Measurements from ENCODE around the gene ZNF783.
"Not testable (repeated sequence)": the region's sequence is repeated elsewhere in the genome, so short reads cannot be mapped to it uniquely, and the experiment has no call there.

The ZNF783 gene

DNA sequence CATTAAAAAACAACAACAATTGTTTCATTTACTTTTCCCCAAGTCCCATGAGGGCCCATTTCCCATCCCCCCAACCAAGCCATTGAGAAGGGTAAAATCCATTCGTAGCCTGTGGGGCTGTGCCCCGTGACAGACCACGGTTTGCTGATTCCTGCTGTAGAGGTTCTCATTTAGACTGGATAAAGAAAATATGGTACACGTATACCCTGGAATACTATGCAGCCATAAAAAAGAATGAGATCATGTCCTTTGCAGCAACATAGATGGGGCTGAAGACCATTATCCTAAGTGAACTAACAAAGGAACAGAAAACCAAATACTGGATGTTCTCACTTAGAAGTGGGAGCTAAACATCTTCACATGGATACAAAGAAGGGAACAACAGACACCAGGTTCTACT is 44.9 kb downstream of the ZNF783 start:
- no peak for DNase-seq

DNA sequence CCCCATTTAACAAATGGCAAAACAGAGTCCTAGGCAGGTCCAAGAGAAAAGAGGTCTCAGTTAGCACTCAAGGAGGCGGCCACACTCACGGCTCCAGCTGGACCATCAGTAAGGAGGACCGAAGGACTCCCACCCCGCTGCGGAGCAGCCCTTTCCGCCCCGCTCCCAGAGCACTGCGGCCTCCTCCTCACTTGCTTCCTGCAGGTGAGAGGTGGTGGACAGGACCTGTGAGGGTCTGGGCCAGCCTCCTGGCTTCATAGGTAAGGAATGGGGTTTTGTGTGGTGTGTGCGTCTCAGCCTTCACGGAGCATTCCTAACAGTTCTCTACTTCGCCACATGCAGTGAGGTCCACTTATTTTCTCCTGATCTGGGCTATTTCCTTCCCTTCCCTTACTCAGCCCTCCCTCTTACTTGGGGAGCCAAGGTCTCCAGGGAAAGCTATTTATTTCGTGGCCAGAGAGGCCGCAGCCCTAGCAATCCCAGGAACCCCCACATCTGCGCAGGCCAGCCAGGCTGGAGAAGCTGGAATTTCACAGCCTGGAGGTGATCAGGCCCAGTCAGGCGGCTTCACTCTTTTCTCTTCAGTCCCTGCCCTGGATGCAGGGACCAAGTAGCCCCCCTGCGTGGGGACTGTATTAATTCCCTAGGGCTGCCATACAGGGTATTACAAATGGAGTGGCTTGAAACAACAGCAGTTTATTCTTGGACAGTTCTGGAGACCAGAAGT is 45.9 kb downstream of the ZNF783 start:
- no peak for DNase-seq

DNA sequence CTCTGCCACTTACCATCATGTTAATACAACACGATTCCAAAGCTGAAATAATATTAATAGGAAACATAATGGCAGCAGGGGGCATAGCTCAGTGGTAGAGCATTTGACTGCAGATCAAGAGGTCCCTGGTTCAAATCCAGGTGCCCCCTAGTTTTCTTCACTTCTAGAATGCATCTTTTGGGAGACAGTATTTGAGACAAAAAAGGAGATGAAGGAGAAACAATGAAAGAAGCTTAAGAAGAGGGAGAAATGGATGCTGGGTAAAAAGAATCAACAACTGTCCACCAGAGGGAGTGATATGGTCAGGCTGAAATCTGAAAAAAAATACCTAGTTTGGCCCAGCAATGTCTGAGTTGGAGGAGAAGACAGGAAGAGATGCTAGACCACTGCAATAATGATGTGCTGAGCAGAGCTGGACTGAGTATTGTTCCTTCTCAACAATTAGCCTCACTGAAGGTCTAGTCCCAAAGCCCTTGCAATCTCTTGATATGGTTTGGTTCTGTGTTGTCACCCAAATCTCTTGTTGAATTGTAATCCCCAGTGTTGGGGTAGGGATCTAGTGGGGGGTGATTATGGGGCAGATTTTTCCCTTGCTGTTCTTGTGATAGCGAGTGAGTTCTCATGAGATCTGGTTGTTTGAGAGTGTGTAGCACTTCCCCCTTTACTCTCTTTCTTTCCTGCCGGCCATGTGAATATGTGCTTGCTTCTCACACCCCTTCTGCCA is 48.3 kb downstream of the ZNF783 start:
- DNase-seq, result no peak

GRCh38 chr7:149310990-149311573 is 49.1 kb downstream of the ZNF783 start:
- no peak for DNase-seq

- no peak for DNase-seq
These were observed 52.0 kb downstream of the ZNF783 start for GRCh38 chr7:149313981-149314380.

DNA sequence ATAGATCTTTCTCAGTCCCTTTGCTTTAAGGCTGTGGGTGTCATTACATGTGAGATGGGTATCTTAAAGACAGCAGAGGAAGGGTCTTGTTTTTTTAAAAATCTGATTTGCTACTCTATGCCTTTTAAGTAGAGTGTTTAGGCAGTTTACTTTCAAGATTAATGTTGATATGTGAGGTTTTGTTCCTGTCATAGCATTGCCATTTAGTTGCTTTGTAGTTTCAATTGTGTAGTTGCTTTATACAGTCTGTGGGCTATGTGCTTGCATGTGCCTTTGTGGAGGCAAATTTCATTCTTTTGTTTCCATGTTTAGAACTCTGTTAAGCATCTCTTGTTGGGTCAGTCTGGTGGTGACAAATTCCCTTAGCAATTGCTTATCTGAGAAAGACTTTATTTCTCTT is 54.6 kb downstream of the ZNF783 start:
- no peak for DNase-seq

DNA sequence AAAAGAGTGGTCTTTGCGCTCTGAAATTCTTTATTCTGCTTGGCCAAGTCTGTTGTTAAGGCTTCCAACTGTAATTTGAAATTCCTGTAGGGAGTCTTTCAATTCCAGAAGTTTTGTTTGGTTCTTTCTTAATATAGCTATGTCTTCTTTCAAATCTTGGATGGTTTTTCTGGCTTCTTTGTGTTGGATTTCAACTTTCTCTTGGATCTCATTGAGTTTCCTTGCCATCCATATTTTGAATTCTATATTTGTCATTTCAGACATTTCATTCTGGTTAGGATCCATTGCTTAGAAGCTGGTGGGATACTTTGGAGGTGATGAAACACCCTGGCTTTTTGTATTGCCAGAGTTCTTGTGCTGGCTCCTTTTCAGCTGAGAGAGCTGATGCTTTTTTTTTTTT is 55.5 kb downstream of the ZNF783 start:
- DNase-seq, result no peak

DNA sequence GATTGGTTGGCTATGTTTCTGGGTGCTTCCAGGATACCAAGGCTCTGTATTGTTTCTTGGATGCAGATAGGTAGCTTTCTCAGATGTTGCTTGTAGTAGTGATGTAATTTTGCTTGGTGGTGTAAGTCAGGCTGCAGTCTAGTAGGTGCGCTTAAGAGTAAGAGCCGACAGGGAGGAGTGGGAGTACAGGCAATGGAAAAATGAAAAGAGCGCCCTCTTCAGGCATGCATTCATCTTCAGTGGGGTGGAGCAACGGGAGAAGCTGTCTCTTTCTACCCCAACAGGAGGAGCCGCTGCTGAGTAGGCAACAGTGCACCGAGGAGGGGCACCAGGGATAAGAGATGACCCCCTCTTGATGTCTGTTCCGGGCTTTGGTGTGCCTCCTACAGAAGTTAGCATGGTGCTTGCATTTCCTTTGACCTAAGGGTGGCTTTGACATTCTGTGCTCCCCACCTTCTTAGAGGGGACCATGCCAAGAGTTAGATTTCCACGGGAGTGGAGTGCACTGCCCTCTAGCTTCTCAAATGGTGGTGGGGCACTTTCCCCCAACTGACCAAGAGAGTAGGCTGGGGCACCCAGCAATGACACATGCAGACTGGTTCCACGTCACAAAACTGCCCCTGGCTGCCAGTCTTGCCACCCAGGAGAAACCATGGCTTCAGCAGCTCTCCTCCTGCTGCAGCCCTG is 56.1 kb downstream of the ZNF783 start:
- no peak for DNase-seq

DNA sequence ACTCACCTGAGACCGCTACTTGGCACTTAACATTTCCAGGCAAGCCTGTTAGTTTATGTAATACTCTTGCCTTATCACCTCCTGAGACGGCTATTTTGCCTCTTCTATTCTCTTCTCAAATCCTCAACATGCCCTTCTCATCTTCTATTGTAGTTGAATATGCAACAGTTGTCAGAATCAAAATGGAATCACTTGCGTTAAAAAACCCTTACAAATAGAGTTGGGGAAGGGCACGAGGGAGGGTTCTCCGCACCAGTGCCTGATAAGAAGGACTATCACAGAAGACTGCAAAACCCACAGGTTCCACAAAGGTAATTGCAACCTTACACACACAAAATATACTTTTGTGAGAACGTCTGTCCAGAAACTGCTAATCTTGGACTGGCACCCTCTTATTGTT is 57.4 kb downstream of the ZNF783 start:
- DNase-seq, result no peak

DNA sequence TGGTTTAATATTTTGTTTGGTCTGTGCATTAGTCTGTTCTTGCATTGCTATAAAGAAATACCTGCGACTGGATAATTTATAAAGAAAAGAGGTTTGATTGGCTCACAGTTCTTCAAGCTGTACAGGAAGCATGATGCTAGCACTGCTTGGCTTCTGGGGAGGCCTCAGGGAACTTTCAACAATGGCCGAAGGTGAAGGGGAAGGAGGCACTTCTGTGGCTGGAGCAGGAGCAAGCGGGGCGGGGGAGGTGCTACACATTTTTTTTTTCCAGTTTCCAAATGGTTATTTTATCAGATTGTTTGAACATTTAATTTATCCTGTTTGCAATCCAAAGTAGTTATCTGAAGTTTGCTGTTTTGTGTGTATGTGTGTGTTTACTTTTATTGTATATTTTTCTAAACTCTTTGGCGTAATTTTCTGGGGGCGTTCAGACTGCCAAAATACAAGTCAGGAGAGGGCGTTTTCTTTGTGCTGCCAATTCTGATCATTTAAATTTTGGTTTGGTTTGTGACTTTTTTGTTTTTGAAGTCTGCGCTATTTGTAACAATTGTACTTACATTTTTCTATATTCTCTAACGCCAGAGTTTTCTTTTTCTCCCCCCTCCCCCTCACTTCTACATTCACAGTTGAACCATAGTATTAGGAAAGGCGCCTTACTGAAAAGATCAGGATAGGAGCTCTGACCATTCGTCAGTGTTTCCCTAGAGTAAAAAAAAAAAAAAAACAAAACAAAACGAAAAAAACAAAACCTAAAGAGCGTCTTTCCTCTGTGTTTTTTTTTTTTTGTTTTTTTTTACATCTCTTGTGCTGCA is 58.5 kb downstream of the ZNF783 start:
- DNase-seq, result no peak

GRCh38 chr7:149321125-149321905 is 59.3 kb downstream of the ZNF783 start:
- DNase-seq, result not testable (repeated sequence)

- DNase-seq, result no peak
These were observed 60.1 kb downstream of the ZNF783 start for GRCh38 chr7:149321978-149322541.

DNA sequence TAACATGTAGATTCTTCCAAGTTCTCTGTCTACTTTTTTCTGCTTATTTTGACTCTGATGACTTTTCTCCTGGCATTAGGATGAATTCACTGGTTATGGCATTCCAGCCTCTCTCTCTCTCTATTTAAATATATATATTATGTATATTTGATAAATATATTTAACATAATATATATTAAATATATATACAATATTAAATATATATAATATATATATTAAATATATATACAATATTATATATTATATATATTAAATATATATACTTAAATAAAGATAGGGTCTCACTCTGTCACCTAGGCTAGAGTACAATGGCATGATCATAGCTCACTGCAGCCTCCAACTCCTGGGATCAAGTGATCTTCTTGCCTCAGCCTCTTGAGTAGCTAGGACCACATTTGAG is 60.7 kb downstream of the ZNF783 start:
- no peak for DNase-seq

DNA sequence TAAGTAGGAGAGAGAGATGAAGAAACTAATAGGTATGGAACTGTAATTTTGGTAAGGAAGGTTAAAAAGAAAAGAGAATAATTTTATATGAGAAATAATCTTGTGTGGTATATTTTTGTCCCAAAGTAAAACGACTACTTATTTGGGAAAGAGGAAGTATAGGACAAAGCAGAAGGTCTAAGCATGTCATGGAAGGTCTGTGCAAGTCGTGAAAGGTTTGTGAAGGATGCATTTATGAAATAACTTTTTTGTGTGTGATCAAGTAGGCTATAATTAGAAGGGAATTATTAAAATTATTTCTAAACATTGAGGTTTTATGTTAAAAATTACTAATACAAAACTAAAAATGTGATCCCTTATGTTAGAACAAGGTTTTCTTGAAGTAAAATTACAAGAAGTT is 63.3 kb downstream of the ZNF783 start:
- DNase-seq, result no peak

GRCh38 chr7:149329265-149329664 is 67.3 kb downstream of the ZNF783 start:
- DNase-seq, result no peak

GRCh38 chr7:149329766-149330334 is 67.9 kb downstream of the ZNF783 start:
- no peak for DNase-seq

DNA sequence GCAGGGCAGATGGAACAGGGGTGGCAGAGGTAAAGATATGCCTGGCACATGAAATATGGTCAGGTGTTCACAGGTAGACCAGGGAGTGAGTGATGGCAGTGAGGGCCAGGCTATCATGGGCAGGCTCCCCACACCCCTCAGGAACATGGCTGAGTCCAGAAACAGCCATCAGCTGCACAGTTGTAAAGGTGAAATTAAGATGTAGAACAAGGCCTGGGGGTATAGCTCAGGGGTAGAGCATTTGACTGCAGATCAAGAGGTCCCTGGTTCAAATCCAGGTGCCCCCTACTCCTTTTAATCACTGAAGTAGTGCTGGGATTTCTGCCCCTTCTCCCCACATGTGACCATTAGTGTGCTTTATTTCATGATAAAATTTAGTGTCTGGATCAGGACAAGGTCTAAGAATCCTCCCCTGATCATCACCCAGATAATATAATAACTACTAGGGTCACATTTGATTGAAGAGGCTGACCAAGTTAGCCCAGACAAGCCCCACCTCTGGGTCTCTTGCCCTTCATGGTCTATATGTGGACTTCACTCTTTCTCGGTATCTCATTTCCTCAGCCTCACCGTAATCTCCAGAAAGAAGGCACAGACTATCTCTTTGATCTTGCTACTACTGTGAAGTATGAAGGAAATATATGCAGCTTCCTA is 69.0 kb downstream of the ZNF783 start:
- DNase-seq, result no peak

DNA sequence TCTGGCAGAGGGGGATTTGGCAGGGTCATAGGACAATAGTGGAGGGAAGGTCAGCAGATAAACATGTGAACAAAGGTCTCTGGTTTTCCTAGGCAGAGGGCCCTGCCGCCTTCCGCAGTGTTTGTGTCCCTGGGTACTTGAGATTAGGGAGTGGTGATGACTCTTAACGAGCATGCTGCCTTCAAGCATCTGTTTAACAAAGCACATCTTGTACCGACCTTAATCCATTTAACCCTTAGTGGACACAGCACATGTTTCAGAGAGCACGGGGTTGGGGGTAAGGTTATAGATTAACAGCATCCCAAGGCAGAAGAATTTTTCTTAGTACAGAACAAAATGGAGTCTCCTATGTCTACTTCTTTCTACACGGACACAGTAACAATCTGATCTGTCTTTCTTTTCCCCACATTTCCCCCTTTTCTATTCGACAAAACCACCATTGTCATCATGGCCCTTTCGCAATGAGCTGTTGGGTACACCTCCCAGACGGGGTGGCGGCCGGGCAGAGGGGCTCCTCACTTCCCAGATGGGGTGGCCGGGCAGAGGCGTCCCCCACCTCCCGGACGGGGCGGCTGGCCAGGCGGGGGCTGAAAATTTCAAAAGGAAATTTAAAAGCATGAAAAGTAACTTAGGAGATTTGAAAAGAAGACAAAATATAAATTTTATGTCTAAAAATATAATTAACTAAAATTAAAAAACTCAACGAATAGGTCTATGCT is 70.8 kb downstream of the ZNF783 start:
- DNase-seq, result not testable (repeated sequence)

DNA sequence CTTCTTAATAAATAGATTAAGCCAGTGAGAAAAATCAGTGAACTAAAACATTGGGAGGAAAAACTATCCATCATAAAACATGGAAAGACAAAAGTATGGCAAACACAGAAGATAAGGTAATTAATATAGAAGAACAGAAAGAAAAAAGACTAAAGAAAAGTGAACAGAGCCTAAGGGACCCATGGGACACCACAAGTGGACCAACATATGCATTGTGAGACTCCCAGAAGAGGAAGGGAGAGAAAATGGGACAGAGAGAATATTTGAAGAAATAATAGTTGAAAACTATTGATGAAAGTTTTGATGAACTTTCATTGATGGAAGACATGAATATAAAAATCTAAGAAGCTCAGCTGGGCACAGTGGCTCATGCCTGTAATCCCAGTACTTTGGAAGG is 71.3 kb downstream of the ZNF783 start:
- no peak for DNase-seq

DNA sequence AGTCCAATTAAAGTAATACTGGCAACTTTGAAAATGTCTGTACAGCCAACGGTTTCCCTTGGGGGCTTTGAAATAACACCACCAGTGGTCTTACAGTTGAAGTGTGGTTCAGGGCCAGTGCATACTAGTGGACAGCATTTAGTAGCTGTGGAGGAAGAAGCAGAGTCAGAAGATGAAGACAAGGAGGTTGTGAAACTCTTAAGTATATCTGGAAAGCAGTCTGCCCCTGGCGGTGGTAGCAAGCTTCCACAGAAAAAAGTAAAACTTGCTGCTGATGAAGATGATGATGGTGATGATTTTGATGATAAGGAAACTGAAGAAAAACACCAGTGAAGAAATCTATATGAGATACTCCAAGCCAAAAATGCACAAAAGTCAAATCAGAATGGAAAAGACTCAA is 72.2 kb downstream of the ZNF783 start:
- DNase-seq, result no peak
